Esophagus (tissue), 2 donors: ENCODE measurements around the gene DTNB. TPM values are rescaled to one million over a fixed set of nuclear protein-coding genes. Genes with fewer than 3 reads are reported as not detected.
"Not testable (repeated sequence)": the region's sequence is repeated elsewhere in the genome, so short reads cannot be mapped to it uniquely, and the experiment has no call there.

Experiments used
- H3K27ac ChIP-seq, 2 donors: one replicate each; pipeline ENCODE4 v1.5.1; 2013; ENCODE audit warnings: low read depth in 2 of 2, mild to moderate bottlenecking in 2 of 2, inconsistent platforms in 1 of 2, low read length in 1 of 2, moderate library complexity in 1 of 2
- H3K27me3 ChIP-seq, 2 donors: one replicate each; pipeline ENCODE4 v1.6.1; 2013; ENCODE audit warnings: low read length in 2 of 2, control low read depth in 1 of 2, mild to moderate bottlenecking in 1 of 2; ENCODE audit not compliant: insufficient read depth in 2 of 2, control insufficient read depth in 1 of 2
- H3K36me3 ChIP-seq, 2 donors: one replicate each; pipeline ENCODE4 v1.6.1; 2013; ENCODE audit warnings: low read length in 1 of 2; ENCODE audit not compliant: control insufficient read depth in 2 of 2, insufficient read depth in 2 of 2
- H3K4me1 ChIP-seq, 2 donors: one replicate each; pipeline ENCODE4 v1.6.1; 2013; ENCODE audit warnings: low read length in 1 of 2; ENCODE audit not compliant: control insufficient read depth in 2 of 2, insufficient read depth in 2 of 2
- H3K4me3 ChIP-seq, 2 donors: one replicate each; pipeline ENCODE4 v1.5.1; 2013; ENCODE audit warnings: low read length in 2 of 2, mild to moderate bottlenecking in 2 of 2, low read depth in 1 of 2, moderate library complexity in 1 of 2
- H3K9me3 ChIP-seq, 2 donors: one replicate each; pipeline ENCODE4 v1.6.1; 2013; ENCODE audit warnings: mild to moderate bottlenecking in 2 of 2, low read depth in 1 of 2, low read length in 1 of 2, moderate library complexity in 1 of 2; ENCODE audit not compliant: control insufficient read depth in 2 of 2, insufficient read depth in 1 of 2
- WGBS, 2 donors: extraction: QIAGEN DNeasy Blood & Tissue Kit; methylation state at CpG; one replicate each; pipeline ENCODE4 v1.1.7; 2013; 5-methylcytosine and 5-hydroxymethylcytosine counted together
- polyA plus RNA-seq, 2 donors: library from polyadenylated mRNA; stranded (reverse); fragments of 200-250 nt; gene quantifications; one replicate each; pipeline ENCODE4 v1.2.3, GENCODE V29; 2013
- donor health status: healthy with polysubstance abuse.
- donor health status: Bipolar disorder and iron deficiency.

Gene DTNB
- polyA plus RNA-seq, 2 donors: 7.9 to 13.9 TPM

- 80 to 88% methylated on average over 3 of the region's 3 CpGs for WGBS, 2 donors
- H3K4me3 ChIP-seq: no peak overlapping the region
- no peaks in the 10 kb centered on the region for H3K4me1 ChIP-seq
- H3K27me3 ChIP-seq: no peaks in the 10 kb centered on the region
- H3K27ac ChIP-seq: no peak overlapping the region
- H3K36me3 ChIP-seq: no peaks in the 10 kb centered on the region
- no peaks in the 10 kb centered on the region for H3K9me3 ChIP-seq
These were observed 263.9 kb downstream of the DTNB start for GRCh38 chr2:25409468-25409867.

GRCh38 chr2:25409044-25409443 lies 264.3 kb downstream of the DTNB start:
- 97% methylated on average over 1 of the region's 1 CpG for WGBS, 2 donors
- no peak overlapping the region for H3K27ac ChIP-seq
- H3K36me3 ChIP-seq: no peaks in the 10 kb centered on the region
- H3K4me3 ChIP-seq: no peak overlapping the region
- no peaks in the 10 kb centered on the region for H3K4me1 ChIP-seq
- no peaks in the 10 kb centered on the region for H3K9me3 ChIP-seq
- H3K27me3 ChIP-seq: no peaks in the 10 kb centered on the region

GRCh38 chr2:25405611-25406295 lies 267.6 kb downstream of the DTNB start:
- Histone ChIP-seq H3K4me3 (no peak overlapping the region), H3K36me3 (no peaks in the 10 kb centered on the region), H3K9me3 (no peaks in the 10 kb centered on the region), H3K27me3 (no peaks in the 10 kb centered on the region), H3K27ac (no peak overlapping the region), H3K4me1 (no peaks in the 10 kb centered on the region)
- WGBS, 2 donors: 88 to 93% methylated on average over 9 of the region's 9 CpGs

GRCh38 chr2:25403120-25403760 lies 270.1 kb downstream of the DTNB start:
- 95% methylated on average over 13 of the region's 13 CpGs for WGBS, 2 donors
- H3K4me1 ChIP-seq, H3K27me3 ChIP-seq, H3K27ac ChIP-seq, H3K9me3 ChIP-seq, H3K4me3 ChIP-seq, H3K36me3 ChIP-seq: not testable (repeated sequence)

- 79 to 89% methylated on average over 3 of the region's 3 CpGs for WGBS, 2 donors
- no peaks in the 10 kb centered on the region for H3K36me3 ChIP-seq
- H3K4me3 ChIP-seq: no peak overlapping the region
- H3K4me1 ChIP-seq: no peaks in the 10 kb centered on the region
- H3K27me3 ChIP-seq: no peaks in the 10 kb centered on the region
- H3K9me3 ChIP-seq: no peaks in the 10 kb centered on the region
- no peak overlapping the region for H3K27ac ChIP-seq
These were observed 270.9 kb downstream of the DTNB start for GRCh38 chr2:25402477-25402876.

- Histone ChIP-seq H3K27ac (no peak overlapping the region), H3K27me3 (no peaks in the 10 kb centered on the region), H3K4me3 (no peak overlapping the region), H3K4me1 (no peaks in the 10 kb centered on the region), H3K36me3 (no peaks in the 10 kb centered on the region), H3K9me3 (no peaks in the 10 kb centered on the region)
- WGBS, 2 donors: 66 to 75% methylated on average over 8 of the region's 8 CpGs
These were observed 271.9 kb downstream of the DTNB start for GRCh38 chr2:25401307-25402026.

GRCh38 chr2:25400576-25401216 lies 272.7 kb downstream of the DTNB start:
- no peaks in the 10 kb centered on the region for H3K4me1 ChIP-seq
- H3K4me3 ChIP-seq: no peak overlapping the region
- no peaks in the 10 kb centered on the region for H3K9me3 ChIP-seq
- 77 to 80% methylated on average over 3 of the region's 3 CpGs for WGBS, 2 donors
- H3K36me3 ChIP-seq: no peaks in the 10 kb centered on the region
- no peak overlapping the region for H3K27ac ChIP-seq
- H3K27me3 ChIP-seq: no peaks in the 10 kb centered on the region

- no peak overlapping the region for H3K27ac ChIP-seq
- H3K36me3 ChIP-seq: no peaks in the 10 kb centered on the region
- H3K4me1 ChIP-seq: no peaks in the 10 kb centered on the region
- 97 to 98% methylated on average over 8 of the region's 8 CpGs for WGBS, 2 donors
- no peaks in the 10 kb centered on the region for H3K27me3 ChIP-seq
- no peaks in the 10 kb centered on the region for H3K9me3 ChIP-seq
- H3K4me3 ChIP-seq: no peak overlapping the region
These were observed 273.2 kb downstream of the DTNB start for GRCh38 chr2:25400169-25400568.

- Histone ChIP-seq H3K4me1 (no peaks in the 10 kb centered on the region), H3K27ac (no peak overlapping the region), H3K9me3 (no peaks in the 10 kb centered on the region), H3K4me3 (no peak overlapping the region), H3K27me3 (no peaks in the 10 kb centered on the region), H3K36me3 (no peaks in the 10 kb centered on the region)
- WGBS, 2 donors: 94 to 95% methylated on average over 4 of the region's 4 CpGs
These were observed 274.8 kb downstream of the DTNB start for GRCh38 chr2:25398534-25398933.
